Thymus (tissue), 11 donors: Measurements from ENCODE around the gene SLC39A6. TPM values are rescaled to one million over a fixed set of nuclear protein-coding genes. Genes with fewer than 3 reads are reported as not detected.
A peak's percentile ranks its signal among the peaks of the same experiment; 100 is the strongest.
"Not testable (repeated sequence)": the region's sequence is repeated elsewhere in the genome, so short reads cannot be mapped to it uniquely, and the experiment has no call there.

Experiments used
- DNase-seq, 9 donors: peaks; one replicate each; pipeline ENCODE4 v3.0.0-alpha.2; 2013; ENCODE audit warnings: low spot score in 9 of 9, low read depth in 6 of 9, missing footprints in 1 of 9
- H3K27ac ChIP-seq, 2 donors: one replicate each; pipeline ENCODE4 v1.5.1; 2013; ENCODE audit warnings: control low read depth in 1 of 2, low read depth in 1 of 2, low read length in 1 of 2, mild to moderate bottlenecking in 1 of 2, moderate library complexity in 1 of 2
- H3K27me3 ChIP-seq, 2 donors: one replicate each; pipeline ENCODE4 v1.5.1; 2013; ENCODE audit warnings: low read length in 1 of 2; ENCODE audit not compliant: control insufficient read depth in 2 of 2, insufficient read depth in 1 of 2
- H3K36me3 ChIP-seq, 2 donors: one replicate each; pipeline ENCODE4 v1.5.1; 2013; ENCODE audit warnings: low read length in 1 of 2, mild to moderate bottlenecking in 1 of 2, moderate library complexity in 1 of 2; ENCODE audit not compliant: control insufficient read depth in 2 of 2, insufficient read depth in 2 of 2
- H3K4me1 ChIP-seq, 2 donors: one replicate each; pipeline ENCODE4 v1.5.1; 2013; ENCODE audit warnings: low read length in 2 of 2; ENCODE audit not compliant: control insufficient read depth in 2 of 2, insufficient read depth in 2 of 2
- H3K4me3 ChIP-seq, 2 donors: one replicate each; pipeline ENCODE4 v1.5.1; 2013; ENCODE audit warnings: low read length in 2 of 2, control low read depth in 1 of 2, mild to moderate bottlenecking in 1 of 2
- H3K9me3 ChIP-seq, 2 donors: one replicate each; pipeline ENCODE4 v1.5.1; 2013; ENCODE audit warnings: low read length in 1 of 2, mild to moderate bottlenecking in 1 of 2; ENCODE audit not compliant: control insufficient read depth in 2 of 2, insufficient read depth in 1 of 2
- WGBS: extraction: QIAGEN DNeasy Blood & Tissue Kit; methylation state at CpG from one replicate; pipeline ENCODE4 v1.1.7; 2013; 5-methylcytosine and 5-hydroxymethylcytosine counted together
- polyA plus RNA-seq: library from polyadenylated mRNA; stranded (reverse); fragments of 200-250 nt; gene quantifications from one replicate; pipeline ENCODE4 v1.2.3, GENCODE V29; 2013
- total RNA-seq: library from RNA; stranded (reverse); fragments of 120-200 nt; gene quantifications from one replicate; pipeline ENCODE4 v1.2.4, GENCODE V29; 2013
- donor health status: healthy.

Gene SLC39A6
- total and polyA plus RNA-seq, 2 donors = 12.8 to 20.5 TPM

DNA sequence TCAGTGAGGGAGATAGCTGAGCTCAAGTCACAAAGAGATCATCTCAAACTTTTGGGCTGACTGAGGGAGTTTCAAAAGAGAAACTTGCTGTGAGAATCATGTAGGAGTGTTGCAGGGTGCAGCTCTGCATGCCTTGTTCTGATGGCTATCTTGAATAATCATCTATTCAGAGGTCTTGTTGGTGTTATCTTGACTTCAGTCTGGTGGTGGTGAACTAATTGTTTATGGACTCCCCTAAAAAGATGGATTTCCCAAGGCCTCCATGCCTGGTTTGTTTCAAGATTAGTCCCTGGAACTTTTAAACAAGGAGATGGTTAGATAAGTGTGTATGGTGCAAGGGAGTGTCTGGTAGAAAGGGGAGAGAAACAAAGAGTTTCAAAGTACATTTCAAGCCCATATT lies 29.8 kb downstream of the SLC39A6 start:
- DNase-seq = no peak
- Histone ChIP-seq H3K27me3 (no peaks in the 10 kb centered on the region), H3K27ac (no peak overlapping the region), H3K36me3 (no peaks in the 10 kb centered on the region), H3K4me3 (no peak overlapping the region), H3K9me3 (peaks cover 0 to 7% of the 10 kb centered on the region in 2 donors), H3K4me1 (no peaks in the 10 kb centered on the region)

GRCh38 chr18:36096955-36097354 lies 32.2 kb downstream of the SLC39A6 start:
- no peaks in the 10 kb centered on the region for H3K4me1 ChIP-seq
- no peaks in the 10 kb centered on the region for H3K36me3 ChIP-seq
- H3K4me3 ChIP-seq = no peak overlapping the region
- H3K27ac ChIP-seq = no peak overlapping the region
- H3K9me3 ChIP-seq = peaks cover 0 to 6% of the 10 kb centered on the region in 2 donors
- no peak for DNase-seq
- no peaks in the 10 kb centered on the region for H3K27me3 ChIP-seq

GRCh38 chr18:36095936-36096519 lies 33.1 kb downstream of the SLC39A6 start:
- Histone ChIP-seq H3K27ac (no peak overlapping the region), H3K4me3 (no peak overlapping the region), H3K27me3 (no peaks in the 10 kb centered on the region), H3K9me3 (no peaks in the 10 kb centered on the region), H3K36me3 (no peaks in the 10 kb centered on the region), H3K4me1 (no peaks in the 10 kb centered on the region)
- WGBS = 55% methylated on average over 1 of the region's 1 CpG
- DNase-seq = peak; percentile 6 to 62 (median 27)

GRCh38 chr18:36094431-36094830 lies 34.7 kb downstream of the SLC39A6 start:
- DNase-seq = no peak
- Histone ChIP-seq H3K4me1 (no peaks in the 10 kb centered on the region), H3K9me3 (no peaks in the 10 kb centered on the region), H3K27ac (no peak overlapping the region), H3K36me3 (no peaks in the 10 kb centered on the region), H3K4me3 (no peak overlapping the region), H3K27me3 (no peaks in the 10 kb centered on the region)
- 90% methylated on average over 3 of the region's 3 CpGs for WGBS

DNA sequence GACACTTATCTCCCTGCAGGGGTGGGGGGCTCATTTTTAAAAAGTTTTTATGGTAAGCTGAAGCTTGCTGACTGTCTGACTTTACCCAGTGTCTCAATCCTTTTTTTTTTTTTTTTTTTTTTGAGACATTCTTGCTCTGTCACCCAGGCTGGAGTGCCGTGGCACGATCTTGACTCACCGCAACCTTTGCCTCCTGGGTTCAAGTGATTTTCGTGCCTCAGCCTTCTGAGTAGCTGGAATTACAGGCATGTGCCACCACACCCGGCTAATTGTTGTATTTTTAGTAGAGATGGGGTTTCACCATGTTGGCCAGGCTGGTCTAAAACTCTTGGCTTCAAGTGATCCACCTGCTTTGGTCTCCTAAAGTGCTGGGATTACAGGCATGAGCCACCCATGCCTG lies 37.0 kb downstream of the SLC39A6 start:
- 94% methylated on average over 5 of the region's 5 CpGs for WGBS
- H3K4me3 ChIP-seq, H3K9me3 ChIP-seq, DNase-seq, H3K36me3 ChIP-seq, H3K27me3 ChIP-seq, H3K4me1 ChIP-seq, H3K27ac ChIP-seq: not testable (repeated sequence)

GRCh38 chr18:36089001-36089400 lies 40.1 kb downstream of the SLC39A6 start:
- Histone ChIP-seq H3K4me1 (no peaks in the 10 kb centered on the region), H3K4me3 (no peak overlapping the region), H3K27ac (no peak overlapping the region), H3K9me3 (peaks cover 0 to 5% of the 10 kb centered on the region in 2 donors), H3K27me3 (no peaks in the 10 kb centered on the region), H3K36me3 (no peaks in the 10 kb centered on the region)
- no peak for DNase-seq
- WGBS = 85% methylated on average over 6 of the region's 6 CpGs

DNA sequence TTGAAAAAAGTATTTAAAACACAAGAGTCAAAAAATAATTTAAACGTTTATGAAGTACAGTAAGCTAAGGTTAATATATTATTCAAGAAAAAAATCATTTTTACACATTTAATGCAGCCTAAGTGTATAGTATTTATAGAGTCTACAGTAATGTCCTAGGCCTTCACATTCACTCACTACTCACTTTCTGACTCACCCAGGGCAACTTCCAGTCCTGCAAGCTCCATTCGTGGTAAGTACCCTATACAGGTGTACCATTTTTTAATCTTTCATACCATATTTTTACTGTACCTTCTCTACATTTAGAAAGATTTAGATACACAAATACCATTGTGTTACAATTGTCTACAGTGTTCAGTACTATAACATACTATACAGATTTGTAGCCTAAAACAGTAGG lies 40.9 kb downstream of the SLC39A6 start:
- H3K9me3 ChIP-seq = peaks cover 0 to 5% of the 10 kb centered on the region in 2 donors
- H3K36me3 ChIP-seq = no peaks in the 10 kb centered on the region
- WGBS = 94% methylated on average over 2 of the region's 2 CpGs
- no peak overlapping the region for H3K4me3 ChIP-seq
- H3K4me1 ChIP-seq = no peaks in the 10 kb centered on the region
- no peak for DNase-seq
- no peak overlapping the region for H3K27ac ChIP-seq
- no peaks in the 10 kb centered on the region for H3K27me3 ChIP-seq

DNA sequence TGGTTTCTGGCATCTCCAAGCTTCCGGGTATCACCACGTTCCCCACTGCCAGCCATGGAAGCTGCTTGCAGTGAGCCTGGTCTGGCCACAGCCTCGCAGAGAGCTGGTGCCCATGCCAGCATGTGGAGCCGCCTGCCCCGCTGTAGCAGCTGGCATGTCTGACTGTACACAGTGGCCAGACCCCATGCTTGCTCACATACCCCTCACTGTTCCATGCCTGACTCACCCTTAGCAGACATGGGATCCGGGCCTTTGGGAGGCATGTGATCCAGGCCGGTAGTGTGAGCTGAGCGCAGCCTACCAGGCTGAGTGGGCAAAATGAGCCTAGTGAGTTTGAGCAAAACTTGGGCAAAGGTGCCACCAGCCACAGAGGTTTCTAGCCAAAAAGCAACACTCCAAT lies 43.0 kb downstream of the SLC39A6 start:
- Histone ChIP-seq H3K36me3 (no peaks in the 10 kb centered on the region), H3K9me3 (peaks cover 0 to 5% of the 10 kb centered on the region in 2 donors), H3K4me3 (no peak overlapping the region), H3K27ac (no peak overlapping the region), H3K27me3 (no peaks in the 10 kb centered on the region), H3K4me1 (no peaks in the 10 kb centered on the region)
- no peak for DNase-seq
- 91% methylated on average over 8 of the region's 8 CpGs for WGBS

DNA sequence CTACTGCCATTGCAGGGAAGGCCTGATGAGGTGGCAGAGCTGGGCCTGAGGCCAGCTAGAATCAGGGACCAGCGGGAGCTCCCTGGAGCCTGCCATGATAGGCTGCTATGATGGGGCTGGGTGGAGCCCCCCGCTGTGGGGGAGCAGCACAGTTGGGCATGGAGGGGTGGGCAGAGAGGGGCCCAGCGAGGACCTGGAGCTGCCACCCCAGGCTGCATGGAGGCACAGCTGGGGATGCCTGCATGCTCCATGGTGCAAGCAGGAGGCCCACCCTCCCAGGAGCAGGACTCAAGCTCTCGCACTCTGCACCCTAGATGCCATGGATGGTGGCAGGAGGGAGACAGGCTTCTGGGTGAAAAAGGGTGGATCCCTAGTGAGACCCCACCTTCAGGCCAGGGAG lies 43.9 kb downstream of the SLC39A6 start:
- Histone ChIP-seq H3K36me3 (no peaks in the 10 kb centered on the region), H3K27ac (no peak overlapping the region), H3K27me3 (no peaks in the 10 kb centered on the region), H3K4me1 (no peaks in the 10 kb centered on the region), H3K4me3 (no peak overlapping the region), H3K9me3 (peaks cover 0 to 5% of the 10 kb centered on the region in 2 donors)
- DNase-seq = no peak
- WGBS = 78% methylated on average over 4 of the region's 4 CpGs

GRCh38 chr18:36083729-36084128 lies 45.4 kb downstream of the SLC39A6 start:
- DNase-seq = no peak
- Histone ChIP-seq H3K36me3 (no peaks in the 10 kb centered on the region), H3K27ac (no peak overlapping the region), H3K4me3 (no peak overlapping the region), H3K4me1 (no peaks in the 10 kb centered on the region), H3K27me3 (no peaks in the 10 kb centered on the region), H3K9me3 (peaks cover 0 to 10% of the 10 kb centered on the region in 2 donors)
- 61% methylated on average over 2 of the region's 2 CpGs for WGBS
